Measurements from ENCODE around the gene EXOC2. TPM values are rescaled to one million over a fixed set of nuclear protein-coding genes. Genes with fewer than 3 reads are reported as not detected.
"Not testable (repeated sequence)": the region's sequence is repeated elsewhere in the genome, so short reads cannot be mapped to it uniquely, and the experiment has no call there.

EXOC2 gene
- polyA plus RNA-seq, 1 donor (not counting 4 experiments of a cell fraction or from before 2014, with no cell fraction given): 28.4 TPM

DNA sequence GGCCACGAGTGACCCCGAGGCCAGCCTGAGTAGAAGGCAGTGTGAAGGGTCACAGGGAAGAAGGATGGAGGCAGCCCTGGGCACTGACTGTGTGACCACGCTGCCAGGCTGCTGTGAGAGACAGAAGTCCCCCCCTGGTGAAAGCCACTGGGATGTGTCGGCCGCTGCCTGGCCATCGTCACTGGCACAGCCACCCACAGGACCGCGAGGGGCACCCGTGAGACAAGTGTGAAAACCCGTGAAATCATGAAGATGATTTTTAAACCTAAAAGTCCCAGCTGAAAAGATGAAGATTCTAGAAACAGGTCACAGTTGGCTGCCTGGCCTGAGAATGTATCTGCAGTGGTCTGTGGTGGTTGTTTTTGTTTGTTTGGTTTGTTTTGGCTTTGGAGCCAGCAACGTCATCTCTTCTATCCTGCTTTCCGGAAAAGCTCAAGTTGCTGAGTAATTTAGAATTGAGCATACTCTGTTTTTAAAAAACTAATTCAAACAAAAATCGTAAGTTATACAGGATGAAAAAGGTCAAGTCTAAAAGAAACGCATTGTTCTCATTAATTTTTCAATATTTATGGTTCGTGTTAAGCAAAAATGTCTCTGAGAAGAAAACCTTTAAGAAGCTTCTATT, 130.8 kb downstream of the EXOC2 start:
- Histone ChIP-seq H3K27ac (ENCODE audit: control insufficient read depth, insufficient read depth, low read length) (no peak overlapping the region), H3K27me3 (ENCODE audit: control insufficient read depth, extremely low read depth, insufficient read depth, low read length) (no peaks in the 10 kb centered on the region), H3K9ac (ENCODE audit: control insufficient read depth, extremely low read depth, insufficient read depth, low read length) (no peak overlapping the region), H3K4me2 (ENCODE audit: control insufficient read depth, extremely low read depth, insufficient read depth, low read depth, low read length) (no peak overlapping the region), H2AFZ (ENCODE audit: control insufficient read depth, low read length) (no peak overlapping the region), H3K79me2 (ENCODE audit: control insufficient read depth, insufficient read depth, low read length) (no peaks in the 10 kb centered on the region), H3K36me3 (ENCODE audit: control insufficient read depth in 2 of 2, extremely low read depth in 1 of 2, insufficient read depth in 2 of 2, low read length in 2 of 2) (peaks cover 14 to 15% of the 10 kb centered on the region in 2 experiments), H3K4me1 (ENCODE audit: control insufficient read depth, extremely low read depth, insufficient read depth, low read length) (peaks cover 8% of the 10 kb centered on the region), H4K20me1 (ENCODE audit: control insufficient read depth, extremely low read depth, insufficient read depth, low read length) (no peaks in the 10 kb centered on the region), H3K9me1 (ENCODE audit: control insufficient read depth, extremely low read depth, insufficient read depth, low read length) (no peaks in the 10 kb centered on the region), H3K4me3 (ENCODE audit: control insufficient read depth in 2 of 3, extremely low read depth in 1 of 3, insufficient read depth in 2 of 3, low read depth in 1 of 3, low read length in 3 of 3) (no peak overlapping the region), H3K9me3 (ENCODE audit: control insufficient read depth, low read depth, low read length) (no peaks in the 10 kb centered on the region)
- dilution Hi-C loops (cut with MboI; ENCODE audit: extremely low pct_ligation_motif_present, low sequenced_read_pairs): no loop called here
- TF ChIP-seq, protein P1, sequence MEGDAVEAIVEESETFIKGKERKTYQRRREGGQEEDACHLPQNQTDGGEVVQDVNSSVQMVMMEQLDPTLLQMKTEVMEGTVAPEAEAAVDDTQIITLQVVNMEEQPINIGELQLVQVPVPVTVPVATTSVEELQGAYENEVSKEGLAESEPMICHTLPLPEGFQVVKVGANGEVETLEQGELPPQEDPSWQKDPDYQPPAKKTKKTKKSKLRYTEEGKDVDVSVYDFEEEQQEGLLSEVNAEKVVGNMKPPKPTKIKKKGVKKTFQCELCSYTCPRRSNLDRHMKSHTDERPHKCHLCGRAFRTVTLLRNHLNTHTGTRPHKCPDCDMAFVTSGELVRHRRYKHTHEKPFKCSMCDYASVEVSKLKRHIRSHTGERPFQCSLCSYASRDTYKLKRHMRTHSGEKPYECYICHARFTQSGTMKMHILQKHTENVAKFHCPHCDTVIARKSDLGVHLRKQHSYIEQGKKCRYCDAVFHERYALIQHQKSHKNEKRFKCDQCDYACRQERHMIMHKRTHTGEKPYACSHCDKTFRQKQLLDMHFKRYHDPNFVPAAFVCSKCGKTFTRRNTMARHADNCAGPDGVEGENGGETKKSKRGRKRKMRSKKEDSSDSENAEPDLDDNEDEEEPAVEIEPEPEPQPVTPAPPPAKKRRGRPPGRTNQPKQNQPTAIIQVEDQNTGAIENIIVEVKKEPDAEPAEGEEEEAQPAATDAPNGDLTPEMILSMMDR (optimal IDR thresholded peaks at IDR 0.05 in 1 of 3, IDR thresholded peaks at IDR 0.05 in 1 of 3, conservative IDR thresholded peaks at IDR 0.05 in 1 of 3; ENCODE audit: extremely low read depth in 1 of 3, insufficient read depth in 2 of 3, low read length in 3 of 3): no peak
- no peak for TF ChIP-seq EZH2 (IDR thresholded peaks at IDR 0.05; ENCODE audit: low read length)
- DNase-seq (ENCODE audit: low read depth, low spot score) (no peak), FAIRE-seq (no peak)

DNA sequence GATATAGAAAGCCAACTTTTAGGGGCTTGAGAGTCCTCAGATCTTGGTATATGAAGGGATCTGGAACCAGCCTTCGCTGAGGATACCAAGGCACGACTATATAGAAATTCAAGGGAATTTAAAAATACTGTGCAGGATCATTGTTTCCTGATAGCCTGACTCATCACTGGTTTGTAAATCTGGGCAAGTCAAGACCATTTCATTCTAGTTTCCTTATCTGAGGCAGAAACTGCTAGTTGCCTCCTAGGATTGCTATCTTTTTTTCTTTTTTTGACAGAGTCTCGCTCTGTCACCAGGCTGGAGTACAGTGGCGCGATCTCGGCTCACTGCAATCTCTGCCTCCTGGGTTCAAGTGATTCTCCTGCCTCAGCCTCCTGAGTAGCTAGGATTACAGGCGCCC, 131.6 kb downstream of the EXOC2 start:
- H3K4me3 ChIP-seq (ENCODE audit: control insufficient read depth in 2 of 3, extremely low read depth in 1 of 3, insufficient read depth in 2 of 3, low read depth in 1 of 3, low read length in 3 of 3); H4K20me1 ChIP-seq (ENCODE audit: control insufficient read depth, extremely low read depth, insufficient read depth, low read length); H3K9ac ChIP-seq (ENCODE audit: control insufficient read depth, extremely low read depth, insufficient read depth, low read length); H3K79me2 ChIP-seq (ENCODE audit: control insufficient read depth, insufficient read depth, low read length); H3K4me1 ChIP-seq (ENCODE audit: control insufficient read depth, extremely low read depth, insufficient read depth, low read length); H3K27me3 ChIP-seq (ENCODE audit: control insufficient read depth, extremely low read depth, insufficient read depth, low read length); H3K9me3 ChIP-seq (ENCODE audit: control insufficient read depth, low read depth, low read length); H2AFZ ChIP-seq (ENCODE audit: control insufficient read depth, low read length); DNase-seq (ENCODE audit: low read depth, low spot score); dilution Hi-C loops (cut with MboI; ENCODE audit: extremely low pct_ligation_motif_present, low sequenced_read_pairs); H3K9me1 ChIP-seq (ENCODE audit: control insufficient read depth, extremely low read depth, insufficient read depth, low read length): not testable (repeated sequence)
- H3K36me3 ChIP-seq (ENCODE audit: control insufficient read depth in 2 of 2, extremely low read depth in 1 of 2, insufficient read depth in 2 of 2, low read length in 2 of 2): peaks cover 14 to 15% of the 10 kb centered on the region in 2 experiments
- H3K27ac ChIP-seq (ENCODE audit: control insufficient read depth, insufficient read depth, low read length): peak overlapping the region; percentile 43
- peak; percentile 66 for FAIRE-seq
- peak overlapping the region; percentile 63 for H3K4me2 ChIP-seq (ENCODE audit: control insufficient read depth, extremely low read depth, insufficient read depth, low read depth, low read length)

DNA sequence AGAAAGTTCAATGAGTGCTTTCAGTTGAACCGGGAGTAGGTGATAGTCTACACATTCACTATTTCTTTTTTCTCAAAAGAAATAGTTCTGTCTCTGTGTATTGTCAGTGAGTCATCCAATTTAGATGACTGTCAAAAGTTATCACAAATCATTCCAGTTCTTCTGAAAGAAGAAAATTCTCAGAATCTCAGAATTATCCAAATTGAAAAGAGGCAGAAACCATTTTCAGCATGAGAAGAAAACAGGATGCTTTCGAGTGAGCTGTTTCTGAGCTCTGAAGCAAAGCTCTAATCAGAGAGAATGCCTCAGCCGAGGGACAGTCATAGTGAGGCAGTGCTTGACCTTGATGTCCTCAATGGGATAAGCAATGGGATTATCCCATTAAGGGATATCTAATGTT, 134.0 kb downstream of the EXOC2 start:
- dilution Hi-C loops (cut with MboI; ENCODE audit: extremely low pct_ligation_motif_present, low sequenced_read_pairs): no loop called here
- TF ChIP-seq, protein P1 (optimal IDR thresholded peaks at IDR 0.05 in 1 of 3, IDR thresholded peaks at IDR 0.05 in 1 of 3, conservative IDR thresholded peaks at IDR 0.05 in 1 of 3; ENCODE audit: extremely low read depth in 1 of 3, insufficient read depth in 2 of 3, low read length in 3 of 3): no peak
- TF ChIP-seq EZH2 (IDR thresholded peaks at IDR 0.05; ENCODE audit: low read length): no peak

More for the DNA sequence above, 134.0 kb downstream of the EXOC2 start:
- Histone ChIP-seq H3K36me3 (ENCODE audit: control insufficient read depth in 2 of 2, extremely low read depth in 1 of 2, insufficient read depth in 2 of 2, low read length in 2 of 2) (peaks cover 10 to 14% of the 10 kb centered on the region in 2 experiments), H3K27ac (ENCODE audit: control insufficient read depth, insufficient read depth, low read length) (no peak overlapping the region), H3K4me1 (ENCODE audit: control insufficient read depth, extremely low read depth, insufficient read depth, low read length) (peaks cover 8% of the 10 kb centered on the region), H3K79me2 (ENCODE audit: control insufficient read depth, insufficient read depth, low read length) (no peaks in the 10 kb centered on the region), H3K4me2 (ENCODE audit: control insufficient read depth, extremely low read depth, insufficient read depth, low read depth, low read length) (no peak overlapping the region), H3K4me3 (ENCODE audit: control insufficient read depth in 2 of 3, extremely low read depth in 1 of 3, insufficient read depth in 2 of 3, low read depth in 1 of 3, low read length in 3 of 3) (no peak overlapping the region), H4K20me1 (ENCODE audit: control insufficient read depth, extremely low read depth, insufficient read depth, low read length) (no peaks in the 10 kb centered on the region), H3K9me3 (ENCODE audit: control insufficient read depth, low read depth, low read length) (no peaks in the 10 kb centered on the region), H3K9ac (ENCODE audit: control insufficient read depth, extremely low read depth, insufficient read depth, low read length) (no peak overlapping the region), H2AFZ (ENCODE audit: control insufficient read depth, low read length) (no peak overlapping the region), H3K9me1 (ENCODE audit: control insufficient read depth, extremely low read depth, insufficient read depth, low read length) (no peaks in the 10 kb centered on the region), H3K27me3 (ENCODE audit: control insufficient read depth, extremely low read depth, insufficient read depth, low read length) (no peaks in the 10 kb centered on the region)
- FAIRE-seq (no peak), DNase-seq (ENCODE audit: low read depth, low spot score) (no peak)

Data from keratinocyte (primary cell).